K562 (cell line): Measurements from ENCODE around the gene ZFHX2.

Experiments used
- EP300 ChIP-seq: IDR thresholded peaks from 2 replicates; pipeline ENCODE4 v1.6.1; 2012; ENCODE audit warnings: low read length, improper control_type of control experiment
- EZH2 ChIP-seq: IDR thresholded peaks from 2 replicates; pipeline ENCODE4 v1.6.1; 2012; ENCODE audit warnings: low read depth, mild to moderate bottlenecking, inconsistent platforms, low read length, borderline replicate concordance
- GTF2A2 ChIP-seq: IDR thresholded peaks from 2 replicates; pipeline ENCODE4 v1.6.1; 2016; ENCODE audit warnings: mild to moderate bottlenecking, missing genetic modification characterization, missing compliant biosample characterization
- HDAC2 ChIP-seq: fragments of 450-650 bp; IDR thresholded peaks from 2 replicates; pipeline ENCODE4 v1.6.1; 2016; ENCODE audit warnings: mild to moderate bottlenecking
- RAD21 ChIP-seq, 2 experiments: fragments of 250-450 bp in 1 of 2; fragments of 450-650 bp in 1 of 2; sonication (Bioruptor Pico) in 1 of 2; formaldehyde crosslinking in 1 of 2; IDR thresholded peaks in 1 of 2; conservative IDR thresholded peaks in 1 of 2; 2 replicates each; pipeline versions ENCODE4 v1.4.0 to v1.8.0; 2020 to 2022; ENCODE audit warnings: mild to moderate bottlenecking in 2 of 2, moderate library complexity in 1 of 2
- RFX5 ChIP-seq: IDR thresholded peaks from 2 replicates; pipeline ENCODE4 v1.6.1; 2011; ENCODE audit warnings: low read depth, mild to moderate bottlenecking, improper control_type of control experiment, low read length
- TCF7L2 ChIP-seq: fragments of 150-350 bp; IDR thresholded peaks from 2 replicates; pipeline ENCODE4 v1.6.1; 2016; ENCODE audit warnings: low read depth, mild to moderate bottlenecking, low read length, moderate library complexity
- TGIF2 ChIP-seq: sonication (generic); formaldehyde crosslinking; IDR thresholded peaks from 2 replicates; pipeline ENCODE4 v1.8.1; 2022; ENCODE audit warnings: mild to moderate bottlenecking, missing genetic modification reagents, moderate library complexity
- ZFP36 ChIP-seq: fragments of 150-350 bp; IDR thresholded peaks from 2 replicates; pipeline ENCODE4 v1.6.1; 2018; ENCODE audit warnings: low read length, low read depth; ENCODE audit not compliant: partially characterized antibody
- ZNF589 ChIP-seq: fragments of 200-800 bp; sonication (Bioruptor generic); IDR thresholded peaks from 2 replicates; pipeline ENCODE4 v1.6.1; 2016; ENCODE audit warnings: low read depth, missing genetic modification characterization, missing compliant biosample characterization
- TF ChIP-seq, protein P1 (sequence below), 3 experiments: IDR thresholded peaks in 2 of 3; conservative IDR thresholded peaks in 1 of 3; 2 replicates each; pipeline ENCODE4 v1.5.1; 2011 to 2012; ENCODE audit warnings: low read length in 3 of 3, mild to moderate bottlenecking in 3 of 3, control low read depth in 2 of 3, improper control_type of control experiment in 1 of 3, inconsistent platforms in 1 of 3, low read depth in 1 of 3, mixed read lengths in 1 of 3, moderate library complexity in 1 of 3; ENCODE audit not compliant: insufficient read depth in 2 of 3
- TF ChIP-seq, protein P2 (sequence below): sonication (generic); formaldehyde crosslinking; IDR thresholded peaks from 2 replicates; pipeline ENCODE4 v1.8.0; 2022; ENCODE audit warnings: mild to moderate bottlenecking, missing genetic modification reagents
- TF ChIP-seq, protein P3 (sequence below): fragments of 200-600 bp; sonication (generic); IDR thresholded peaks from one replicate; pipeline ENCODE4 v1.6.1; 2012; ENCODE audit warnings: mild to moderate bottlenecking, low read depth, low read length, inconsistent platforms
- TF ChIP-seq, protein P4 (sequence below): IDR thresholded peaks from 2 replicates; pipeline ENCODE4 v1.6.1; 2016; ENCODE audit warnings: missing genetic modification characterization, missing compliant biosample characterization

DNA sequence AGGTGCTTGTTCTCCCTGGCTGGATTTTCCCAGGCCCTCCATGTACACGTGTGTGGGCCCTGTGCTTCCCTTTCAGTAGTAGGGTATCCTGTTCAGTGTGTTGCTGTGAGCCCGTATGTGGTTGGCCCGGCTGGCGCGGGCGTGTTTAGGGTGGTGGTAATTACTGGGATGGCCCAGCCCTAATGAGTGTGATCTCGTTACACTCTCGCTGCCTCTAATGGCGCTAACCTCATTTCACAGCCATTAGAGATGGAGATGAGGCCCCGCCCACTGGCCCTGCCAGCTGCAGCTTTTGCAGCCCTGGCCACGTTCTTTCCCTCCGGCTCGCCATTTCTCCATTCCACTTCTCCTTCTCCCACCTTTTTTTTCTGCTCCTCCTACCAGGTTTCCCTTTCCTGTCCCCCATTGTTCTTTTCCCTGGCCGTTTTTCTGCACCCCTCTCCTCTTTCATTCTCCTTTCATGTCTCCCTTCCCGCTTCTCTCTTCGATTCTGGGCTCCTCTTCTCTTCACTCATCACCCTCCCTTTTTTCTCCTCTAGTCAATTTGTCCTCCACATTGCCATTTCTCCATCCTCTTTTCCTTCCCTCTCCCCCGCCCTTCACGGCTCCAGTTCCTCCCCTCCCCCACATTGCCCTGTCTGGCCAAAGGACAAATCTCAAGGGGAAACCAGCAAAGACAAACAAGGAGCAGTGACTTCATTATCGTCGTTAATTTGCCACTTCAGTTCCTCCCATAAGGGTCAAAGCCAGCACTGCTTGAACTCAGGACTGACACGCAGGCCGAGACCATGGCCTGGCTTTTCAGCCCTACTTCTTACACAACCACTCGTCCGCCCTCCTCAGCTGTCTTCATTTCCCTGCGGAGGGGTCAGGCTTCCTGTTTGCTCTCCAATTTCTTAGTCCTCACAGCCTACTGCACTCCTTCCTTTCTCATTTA is 6.8 kb downstream of the ZFHX2 start:
- TF ChIP-seq, protein P1, sequence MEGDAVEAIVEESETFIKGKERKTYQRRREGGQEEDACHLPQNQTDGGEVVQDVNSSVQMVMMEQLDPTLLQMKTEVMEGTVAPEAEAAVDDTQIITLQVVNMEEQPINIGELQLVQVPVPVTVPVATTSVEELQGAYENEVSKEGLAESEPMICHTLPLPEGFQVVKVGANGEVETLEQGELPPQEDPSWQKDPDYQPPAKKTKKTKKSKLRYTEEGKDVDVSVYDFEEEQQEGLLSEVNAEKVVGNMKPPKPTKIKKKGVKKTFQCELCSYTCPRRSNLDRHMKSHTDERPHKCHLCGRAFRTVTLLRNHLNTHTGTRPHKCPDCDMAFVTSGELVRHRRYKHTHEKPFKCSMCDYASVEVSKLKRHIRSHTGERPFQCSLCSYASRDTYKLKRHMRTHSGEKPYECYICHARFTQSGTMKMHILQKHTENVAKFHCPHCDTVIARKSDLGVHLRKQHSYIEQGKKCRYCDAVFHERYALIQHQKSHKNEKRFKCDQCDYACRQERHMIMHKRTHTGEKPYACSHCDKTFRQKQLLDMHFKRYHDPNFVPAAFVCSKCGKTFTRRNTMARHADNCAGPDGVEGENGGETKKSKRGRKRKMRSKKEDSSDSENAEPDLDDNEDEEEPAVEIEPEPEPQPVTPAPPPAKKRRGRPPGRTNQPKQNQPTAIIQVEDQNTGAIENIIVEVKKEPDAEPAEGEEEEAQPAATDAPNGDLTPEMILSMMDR (IDR thresholded peaks at IDR 0.05 in 2 of 3, conservative IDR thresholded peaks at IDR 0.05 in 1 of 3; ENCODE audit: insufficient read depth in 2 of 3, low read depth in 1 of 3, low read length in 3 of 3), result no peak
- TF ChIP-seq RAD21 (CRISPR knock-in tag; conservative IDR thresholded peaks at IDR 0.05 in 1 of 2, IDR thresholded peaks at IDR 0.05 in 1 of 2) (no peak), ZNF589 (CRISPR knock-in tag) (no peak), TCF7L2 (no peak), RFX5 (no peak), EZH2 (no peak), ZFP36 (no peak), EP300 (no peak), TGIF2 (CRISPR knock-in tag) (no peak), GTF2A2 (no peak), HDAC2 (no peak)
- TF ChIP-seq, protein P2, sequence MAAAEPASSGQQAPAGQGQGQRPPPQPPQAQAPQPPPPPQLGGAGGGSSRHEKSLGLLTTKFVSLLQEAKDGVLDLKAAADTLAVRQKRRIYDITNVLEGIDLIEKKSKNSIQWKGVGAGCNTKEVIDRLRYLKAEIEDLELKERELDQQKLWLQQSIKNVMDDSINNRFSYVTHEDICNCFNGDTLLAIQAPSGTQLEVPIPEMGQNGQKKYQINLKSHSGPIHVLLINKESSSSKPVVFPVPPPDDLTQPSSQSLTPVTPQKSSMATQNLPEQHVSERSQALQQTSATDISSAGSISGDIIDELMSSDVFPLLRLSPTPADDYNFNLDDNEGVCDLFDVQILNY (CRISPR knock-in tag), result no peak
- TF ChIP-seq, protein P3, sequence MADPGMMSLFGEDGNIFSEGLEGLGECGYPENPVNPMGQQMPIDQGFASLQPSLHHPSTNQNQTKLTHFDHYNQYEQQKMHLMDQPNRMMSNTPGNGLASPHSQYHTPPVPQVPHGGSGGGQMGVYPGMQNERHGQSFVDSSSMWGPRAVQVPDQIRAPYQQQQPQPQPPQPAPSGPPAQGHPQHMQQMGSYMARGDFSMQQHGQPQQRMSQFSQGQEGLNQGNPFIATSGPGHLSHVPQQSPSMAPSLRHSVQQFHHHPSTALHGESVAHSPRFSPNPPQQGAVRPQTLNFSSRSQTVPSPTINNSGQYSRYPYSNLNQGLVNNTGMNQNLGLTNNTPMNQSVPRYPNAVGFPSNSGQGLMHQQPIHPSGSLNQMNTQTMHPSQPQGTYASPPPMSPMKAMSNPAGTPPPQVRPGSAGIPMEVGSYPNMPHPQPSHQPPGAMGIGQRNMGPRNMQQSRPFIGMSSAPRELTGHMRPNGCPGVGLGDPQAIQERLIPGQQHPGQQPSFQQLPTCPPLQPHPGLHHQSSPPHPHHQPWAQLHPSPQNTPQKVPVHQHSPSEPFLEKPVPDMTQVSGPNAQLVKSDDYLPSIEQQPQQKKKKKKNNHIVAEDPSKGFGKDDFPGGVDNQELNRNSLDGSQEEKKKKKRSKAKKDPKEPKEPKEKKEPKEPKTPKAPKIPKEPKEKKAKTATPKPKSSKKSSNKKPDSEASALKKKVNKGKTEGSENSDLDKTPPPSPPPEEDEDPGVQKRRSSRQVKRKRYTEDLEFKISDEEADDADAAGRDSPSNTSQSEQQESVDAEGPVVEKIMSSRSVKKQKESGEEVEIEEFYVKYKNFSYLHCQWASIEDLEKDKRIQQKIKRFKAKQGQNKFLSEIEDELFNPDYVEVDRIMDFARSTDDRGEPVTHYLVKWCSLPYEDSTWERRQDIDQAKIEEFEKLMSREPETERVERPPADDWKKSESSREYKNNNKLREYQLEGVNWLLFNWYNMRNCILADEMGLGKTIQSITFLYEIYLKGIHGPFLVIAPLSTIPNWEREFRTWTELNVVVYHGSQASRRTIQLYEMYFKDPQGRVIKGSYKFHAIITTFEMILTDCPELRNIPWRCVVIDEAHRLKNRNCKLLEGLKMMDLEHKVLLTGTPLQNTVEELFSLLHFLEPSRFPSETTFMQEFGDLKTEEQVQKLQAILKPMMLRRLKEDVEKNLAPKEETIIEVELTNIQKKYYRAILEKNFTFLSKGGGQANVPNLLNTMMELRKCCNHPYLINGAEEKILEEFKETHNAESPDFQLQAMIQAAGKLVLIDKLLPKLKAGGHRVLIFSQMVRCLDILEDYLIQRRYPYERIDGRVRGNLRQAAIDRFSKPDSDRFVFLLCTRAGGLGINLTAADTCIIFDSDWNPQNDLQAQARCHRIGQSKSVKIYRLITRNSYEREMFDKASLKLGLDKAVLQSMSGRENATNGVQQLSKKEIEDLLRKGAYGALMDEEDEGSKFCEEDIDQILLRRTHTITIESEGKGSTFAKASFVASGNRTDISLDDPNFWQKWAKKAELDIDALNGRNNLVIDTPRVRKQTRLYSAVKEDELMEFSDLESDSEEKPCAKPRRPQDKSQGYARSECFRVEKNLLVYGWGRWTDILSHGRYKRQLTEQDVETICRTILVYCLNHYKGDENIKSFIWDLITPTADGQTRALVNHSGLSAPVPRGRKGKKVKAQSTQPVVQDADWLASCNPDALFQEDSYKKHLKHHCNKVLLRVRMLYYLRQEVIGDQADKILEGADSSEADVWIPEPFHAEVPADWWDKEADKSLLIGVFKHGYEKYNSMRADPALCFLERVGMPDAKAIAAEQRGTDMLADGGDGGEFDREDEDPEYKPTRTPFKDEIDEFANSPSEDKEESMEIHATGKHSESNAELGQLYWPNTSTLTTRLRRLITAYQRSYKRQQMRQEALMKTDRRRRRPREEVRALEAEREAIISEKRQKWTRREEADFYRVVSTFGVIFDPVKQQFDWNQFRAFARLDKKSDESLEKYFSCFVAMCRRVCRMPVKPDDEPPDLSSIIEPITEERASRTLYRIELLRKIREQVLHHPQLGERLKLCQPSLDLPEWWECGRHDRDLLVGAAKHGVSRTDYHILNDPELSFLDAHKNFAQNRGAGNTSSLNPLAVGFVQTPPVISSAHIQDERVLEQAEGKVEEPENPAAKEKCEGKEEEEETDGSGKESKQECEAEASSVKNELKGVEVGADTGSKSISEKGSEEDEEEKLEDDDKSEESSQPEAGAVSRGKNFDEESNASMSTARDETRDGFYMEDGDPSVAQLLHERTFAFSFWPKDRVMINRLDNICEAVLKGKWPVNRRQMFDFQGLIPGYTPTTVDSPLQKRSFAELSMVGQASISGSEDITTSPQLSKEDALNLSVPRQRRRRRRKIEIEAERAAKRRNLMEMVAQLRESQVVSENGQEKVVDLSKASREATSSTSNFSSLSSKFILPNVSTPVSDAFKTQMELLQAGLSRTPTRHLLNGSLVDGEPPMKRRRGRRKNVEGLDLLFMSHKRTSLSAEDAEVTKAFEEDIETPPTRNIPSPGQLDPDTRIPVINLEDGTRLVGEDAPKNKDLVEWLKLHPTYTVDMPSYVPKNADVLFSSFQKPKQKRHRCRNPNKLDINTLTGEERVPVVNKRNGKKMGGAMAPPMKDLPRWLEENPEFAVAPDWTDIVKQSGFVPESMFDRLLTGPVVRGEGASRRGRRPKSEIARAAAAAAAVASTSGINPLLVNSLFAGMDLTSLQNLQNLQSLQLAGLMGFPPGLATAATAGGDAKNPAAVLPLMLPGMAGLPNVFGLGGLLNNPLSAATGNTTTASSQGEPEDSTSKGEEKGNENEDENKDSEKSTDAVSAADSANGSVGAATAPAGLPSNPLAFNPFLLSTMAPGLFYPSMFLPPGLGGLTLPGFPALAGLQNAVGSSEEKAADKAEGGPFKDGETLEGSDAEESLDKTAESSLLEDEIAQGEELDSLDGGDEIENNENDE, result no peak
- TF ChIP-seq, protein P4, sequence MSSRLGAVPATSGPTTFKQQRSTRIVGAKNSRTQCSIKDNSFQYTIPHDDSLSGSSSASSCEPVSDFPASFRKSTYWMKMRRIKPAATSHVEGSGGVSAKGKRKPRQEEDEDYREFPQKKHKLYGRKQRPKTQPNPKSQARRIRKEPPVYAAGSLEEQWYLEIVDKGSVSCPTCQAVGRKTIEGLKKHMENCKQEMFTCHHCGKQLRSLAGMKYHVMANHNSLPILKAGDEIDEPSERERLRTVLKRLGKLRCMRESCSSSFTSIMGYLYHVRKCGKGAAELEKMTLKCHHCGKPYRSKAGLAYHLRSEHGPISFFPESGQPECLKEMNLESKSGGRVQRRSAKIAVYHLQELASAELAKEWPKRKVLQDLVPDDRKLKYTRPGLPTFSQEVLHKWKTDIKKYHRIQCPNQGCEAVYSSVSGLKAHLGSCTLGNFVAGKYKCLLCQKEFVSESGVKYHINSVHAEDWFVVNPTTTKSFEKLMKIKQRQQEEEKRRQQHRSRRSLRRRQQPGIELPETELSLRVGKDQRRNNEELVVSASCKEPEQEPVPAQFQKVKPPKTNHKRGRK (tag), result 0 out of 2 replicates have a peak, but pooled peaks have one; percentile 23
